ENCODE results near the gene CLPTM1L.

The CLPTM1L gene

GRCh38 chr5:1316588-1317340 lies 28.1 kb downstream of the CLPTM1L start:
- POLR2A ChIA-PET = interaction anchor here (0.7 to 1.2 kb wide), 3 partner anchors 10 to 28 kb away, joined by 3 to 4 read pairs (median 4); partner anchors contain the start of gene CLPTM1L
- H3K36me3 ChIP-seq (ENCODE audit: control insufficient read depth in 2 of 2, insufficient read depth in 1 of 2, low read length in 2 of 2) = peaks cover 5 to 45% of the 10 kb centered on the region in 2 experiments
- H3K4me3 ChIP-seq (ENCODE audit: low read depth, low read length) = no peak overlapping the region
- CTCF ChIA-PET = interaction anchor here (1.1 kb wide), 2 partner anchors 63 to 151 kb away, joined by 4 to 5 read pairs; no protein-coding TSS in a partner anchor
- no peak overlapping the region for H3K27ac ChIP-seq (ENCODE audit: extremely low read depth, low read depth, low read length)
- TF ChIP-seq ZNF398 (tag by site-specific recombination; IDR thresholded peaks at IDR 0.05) (peak; percentile 3; the same call in 1 of the 2 replicates), WT1 (tag by site-specific recombination; IDR thresholded peaks at IDR 0.05) (0 out of 2 replicates have a peak, but pooled peaks have one; percentile 3), ZBTB6 (tag by site-specific recombination; IDR thresholded peaks at IDR 0.05) (no peak), GLIS2 (tag by site-specific recombination; IDR thresholded peaks at IDR 0.05) (peak; percentile 80), KLF7 (tag by site-specific recombination; IDR thresholded peaks at IDR 0.05; ENCODE audit: borderline replicate concordance) (peak; percentile 2; the same call in 1 of the 2 replicates), TRIM28 (IDR thresholded peaks at IDR 0.05; ENCODE audit: borderline replicate concordance, low read length) (no peak), PRDM10 (tag by site-specific recombination; IDR thresholded peaks at IDR 0.05) (0 out of 2 replicates have a peak, but pooled peaks have one; percentile 70), KLF1 (tag by site-specific recombination; IDR thresholded peaks at IDR 0.05) (0 out of 2 replicates have a peak, but pooled peaks have one; percentile 9)
- TF ChIP-seq, protein P1, sequence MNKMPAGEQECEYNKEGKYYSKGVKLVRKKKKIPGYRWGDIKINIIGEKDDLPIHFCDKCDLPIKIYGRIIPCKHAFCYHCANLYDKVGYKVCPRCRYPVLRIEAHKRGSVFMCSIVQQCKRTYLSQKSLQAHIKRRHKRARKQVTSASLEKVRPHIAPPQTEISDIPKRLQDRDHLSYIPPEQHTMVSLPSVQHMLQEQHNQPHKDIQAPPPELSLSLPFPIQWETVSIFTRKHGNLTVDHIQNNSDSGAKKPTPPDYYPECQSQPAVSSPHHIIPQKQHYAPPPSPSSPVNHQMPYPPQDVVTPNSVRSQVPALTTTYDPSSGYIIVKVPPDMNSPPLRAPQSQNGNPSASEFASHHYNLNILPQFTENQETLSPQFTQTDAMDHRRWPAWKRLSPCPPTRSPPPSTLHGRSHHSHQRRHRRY (tag by site-specific recombination; IDR thresholded peaks at IDR 0.05) = no peak
- H3K4me1 ChIP-seq (ENCODE audit: control insufficient read depth, insufficient read depth, low read length) = peaks cover 14% of the 10 kb centered on the region
- H3K9me3 ChIP-seq (ENCODE audit: control insufficient read depth, insufficient read depth, low read depth, low read length) = no peaks in the 10 kb centered on the region

DNA sequence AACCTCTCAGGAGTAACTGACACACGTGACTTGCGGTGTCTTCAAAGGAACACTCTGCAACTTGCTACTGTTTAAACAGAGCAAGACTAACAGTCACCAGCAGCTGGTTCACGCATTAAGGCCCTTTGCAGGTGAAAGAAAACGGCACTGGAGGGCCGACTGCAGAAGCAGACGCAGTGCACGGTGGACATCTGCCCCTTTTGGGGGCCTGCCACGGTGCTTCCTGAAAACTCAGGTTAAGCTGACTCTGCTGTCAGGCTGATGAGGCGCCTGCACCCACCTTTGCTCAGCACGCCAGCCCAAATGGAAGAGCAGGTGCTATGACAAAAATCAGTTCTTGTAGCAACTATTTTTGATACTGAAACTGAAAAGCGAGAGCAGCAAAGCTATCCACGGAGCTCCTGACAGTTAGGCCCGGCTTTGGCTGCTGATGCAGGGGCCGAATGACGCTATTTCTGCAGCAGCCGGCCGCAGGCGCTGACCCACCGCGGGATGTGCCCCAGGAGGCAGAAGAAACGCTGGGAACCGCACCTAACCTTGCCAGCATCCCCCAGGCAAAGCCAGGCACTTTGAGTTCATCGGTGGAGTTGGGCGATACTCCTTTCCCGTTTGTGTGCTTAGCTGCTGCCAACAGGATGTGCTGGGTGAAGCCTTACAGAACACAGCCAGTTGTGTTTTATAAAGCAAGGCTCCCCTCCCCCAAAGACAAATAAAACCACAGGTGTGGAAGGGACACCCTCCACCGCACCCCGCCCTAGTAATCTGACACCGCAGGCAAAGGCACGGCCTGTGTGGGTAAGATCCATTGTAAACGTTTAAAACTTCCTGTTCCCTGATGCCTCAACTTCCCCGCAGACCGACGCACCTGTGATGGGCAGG lies 29.0 kb downstream of the CLPTM1L start:
- no peak overlapping the region for H3K4me3 ChIP-seq (ENCODE audit: low read depth, low read length)
- no peaks in the 10 kb centered on the region for H3K9me3 ChIP-seq (ENCODE audit: control insufficient read depth, insufficient read depth, low read depth, low read length)
- POLR2A ChIA-PET = interaction anchor here (0.6 to 1.2 kb wide), 2 partner anchors 12 to 40 kb away, joined by 4 read pairs; no protein-coding TSS in a partner anchor
- CTCF ChIA-PET = interaction anchor here (0.9 to 1.1 kb wide), 2 partner anchors 64 to 141 kb away, joined by 3 to 4 read pairs; no protein-coding TSS in a partner anchor
- peaks cover 5 to 37% of the 10 kb centered on the region in 2 experiments for H3K36me3 ChIP-seq (ENCODE audit: control insufficient read depth in 2 of 2, insufficient read depth in 1 of 2, low read length in 2 of 2)
- H3K4me1 ChIP-seq (ENCODE audit: control insufficient read depth, insufficient read depth, low read length) = peaks cover 14% of the 10 kb centered on the region
- no peak overlapping the region for H3K27ac ChIP-seq (ENCODE audit: extremely low read depth, low read depth, low read length)
- TF ChIP-seq, protein P2, sequence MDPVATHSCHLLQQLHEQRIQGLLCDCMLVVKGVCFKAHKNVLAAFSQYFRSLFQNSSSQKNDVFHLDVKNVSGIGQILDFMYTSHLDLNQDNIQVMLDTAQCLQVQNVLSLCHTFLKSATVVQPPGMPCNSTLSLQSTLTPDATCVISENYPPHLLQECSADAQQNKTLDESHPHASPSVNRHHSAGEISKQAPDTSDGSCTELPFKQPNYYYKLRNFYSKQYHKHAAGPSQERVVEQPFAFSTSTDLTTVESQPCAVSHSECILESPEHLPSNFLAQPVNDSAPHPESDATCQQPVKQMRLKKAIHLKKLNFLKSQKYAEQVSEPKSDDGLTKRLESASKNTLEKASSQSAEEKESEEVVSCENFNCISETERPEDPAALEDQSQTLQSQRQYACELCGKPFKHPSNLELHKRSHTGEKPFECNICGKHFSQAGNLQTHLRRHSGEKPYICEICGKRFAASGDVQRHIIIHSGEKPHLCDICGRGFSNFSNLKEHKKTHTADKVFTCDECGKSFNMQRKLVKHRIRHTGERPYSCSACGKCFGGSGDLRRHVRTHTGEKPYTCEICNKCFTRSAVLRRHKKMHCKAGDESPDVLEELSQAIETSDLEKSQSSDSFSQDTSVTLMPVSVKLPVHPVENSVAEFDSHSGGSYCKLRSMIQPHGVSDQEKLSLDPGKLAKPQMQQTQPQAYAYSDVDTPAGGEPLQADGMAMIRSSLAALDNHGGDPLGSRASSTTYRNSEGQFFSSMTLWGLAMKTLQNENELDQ (tag by site-specific recombination; IDR thresholded peaks at IDR 0.05; ENCODE audit: low read depth) = no peak
- TF ChIP-seq ZNF555 (tag by site-specific recombination; conservative IDR thresholded peaks at IDR 0.05) (no peak), ZFP3 (tag by site-specific recombination; IDR thresholded peaks at IDR 0.05; ENCODE audit: low read depth) (no peak), ZNF548 (tag by site-specific recombination; IDR thresholded peaks at IDR 0.05) (no peak), PATZ1 (tag by site-specific recombination; IDR thresholded peaks at IDR 0.05) (peak; percentile 72), SCRT1 (tag by site-specific recombination; IDR thresholded peaks at IDR 0.05; ENCODE audit: borderline replicate concordance) (peak; percentile 79; the same call in 1 of the 2 replicates), ZNF785 (tag by site-specific recombination; IDR thresholded peaks at IDR 0.05) (no peak), YY2 (tag by site-specific recombination; IDR thresholded peaks at IDR 0.05) (no peak), GLI2 (tag by site-specific recombination; IDR thresholded peaks at IDR 0.05; ENCODE audit: borderline replicate concordance, low read depth) (no peak)

Data from HEK293 (cell line).